ENCODE measurements around the gene SPG11. TPM values are rescaled to one million over a fixed set of nuclear protein-coding genes. Genes with fewer than 3 reads are reported as not detected.
"Not testable (repeated sequence)": the region's sequence is repeated elsewhere in the genome, so short reads cannot be mapped to it uniquely, and the experiment has no call there.

Gene SPG11
- total and polyA plus RNA-seq, 4 donors = 17.3 to 65.3 (median 31.3) TPM

DNA sequence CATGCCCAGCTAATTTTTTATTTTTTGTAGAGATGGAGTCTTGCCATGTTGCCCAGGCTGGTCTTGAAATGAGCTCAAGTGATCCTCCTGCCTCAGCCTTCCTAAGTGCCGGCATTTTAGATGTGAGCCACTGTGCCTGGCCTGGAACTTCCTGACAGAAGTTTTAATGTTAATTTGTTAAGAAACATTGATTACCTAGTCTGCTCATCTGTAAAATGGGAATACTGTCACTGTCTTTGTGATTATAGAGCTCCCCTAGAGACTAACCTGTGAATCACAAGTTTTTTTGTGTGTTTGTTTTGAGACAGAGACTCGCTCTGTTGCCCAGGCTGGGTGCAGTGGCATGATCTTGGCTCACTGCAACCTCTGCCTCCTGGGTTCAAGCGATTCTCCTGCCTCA is 130.8 kb downstream of the SPG11 start (continued):
- TF ChIP-seq, protein P1, sequence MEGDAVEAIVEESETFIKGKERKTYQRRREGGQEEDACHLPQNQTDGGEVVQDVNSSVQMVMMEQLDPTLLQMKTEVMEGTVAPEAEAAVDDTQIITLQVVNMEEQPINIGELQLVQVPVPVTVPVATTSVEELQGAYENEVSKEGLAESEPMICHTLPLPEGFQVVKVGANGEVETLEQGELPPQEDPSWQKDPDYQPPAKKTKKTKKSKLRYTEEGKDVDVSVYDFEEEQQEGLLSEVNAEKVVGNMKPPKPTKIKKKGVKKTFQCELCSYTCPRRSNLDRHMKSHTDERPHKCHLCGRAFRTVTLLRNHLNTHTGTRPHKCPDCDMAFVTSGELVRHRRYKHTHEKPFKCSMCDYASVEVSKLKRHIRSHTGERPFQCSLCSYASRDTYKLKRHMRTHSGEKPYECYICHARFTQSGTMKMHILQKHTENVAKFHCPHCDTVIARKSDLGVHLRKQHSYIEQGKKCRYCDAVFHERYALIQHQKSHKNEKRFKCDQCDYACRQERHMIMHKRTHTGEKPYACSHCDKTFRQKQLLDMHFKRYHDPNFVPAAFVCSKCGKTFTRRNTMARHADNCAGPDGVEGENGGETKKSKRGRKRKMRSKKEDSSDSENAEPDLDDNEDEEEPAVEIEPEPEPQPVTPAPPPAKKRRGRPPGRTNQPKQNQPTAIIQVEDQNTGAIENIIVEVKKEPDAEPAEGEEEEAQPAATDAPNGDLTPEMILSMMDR (IDR thresholded peaks at IDR 0.05; ENCODE audit: low read depth, low read length, missing input control) = no peak

DNA sequence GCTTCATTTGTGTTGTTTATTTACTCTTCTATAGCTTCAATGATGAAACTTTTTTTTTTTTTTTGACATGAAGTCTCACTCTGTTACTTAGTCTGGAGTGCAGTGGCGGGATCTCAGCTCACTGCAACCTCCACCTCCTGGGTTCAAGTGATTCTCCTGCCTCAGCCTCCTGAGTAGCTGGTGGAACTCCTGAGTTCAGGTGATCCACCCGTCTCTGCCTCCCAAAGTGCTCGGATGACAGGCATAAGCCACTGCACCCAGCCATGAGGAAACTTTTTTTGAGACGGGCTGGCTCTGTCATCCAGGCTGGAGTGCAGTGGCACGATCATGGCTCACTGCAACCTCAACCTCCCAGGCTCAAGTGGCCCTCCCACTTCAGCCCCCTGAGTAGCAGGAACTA is 131.2 kb downstream of the SPG11 start:
- peaks cover 3 to 11% (median 5%) of the 10 kb centered on the region in 4 donors for H3K4me1 ChIP-seq (ENCODE audit: control insufficient read depth in 4 of 4, insufficient read depth in 4 of 4, low read length in 3 of 4)
- H3K27ac ChIP-seq (ENCODE audit: low read depth in 1 of 2, low read length in 2 of 2); H3K27me3 ChIP-seq (ENCODE audit: control insufficient read depth in 4 of 4, insufficient read depth in 4 of 4, low read length in 3 of 4); H3K36me3 ChIP-seq (ENCODE audit: control insufficient read depth in 4 of 4, insufficient read depth in 3 of 4, low read depth in 1 of 4, low read length in 3 of 4); DNase-seq (ENCODE audit: low spot score); H3K9ac ChIP-seq (ENCODE audit: low read depth in 1 of 2, low read length in 2 of 2); H3K4me3 ChIP-seq (ENCODE audit: low read depth in 1 of 3, low read length in 3 of 3); H3K9me3 ChIP-seq (ENCODE audit: control insufficient read depth in 4 of 4, low read length in 3 of 4): not testable (repeated sequence)
- 94% methylated on average over 5 of the region's 5 CpGs for WGBS

DNA sequence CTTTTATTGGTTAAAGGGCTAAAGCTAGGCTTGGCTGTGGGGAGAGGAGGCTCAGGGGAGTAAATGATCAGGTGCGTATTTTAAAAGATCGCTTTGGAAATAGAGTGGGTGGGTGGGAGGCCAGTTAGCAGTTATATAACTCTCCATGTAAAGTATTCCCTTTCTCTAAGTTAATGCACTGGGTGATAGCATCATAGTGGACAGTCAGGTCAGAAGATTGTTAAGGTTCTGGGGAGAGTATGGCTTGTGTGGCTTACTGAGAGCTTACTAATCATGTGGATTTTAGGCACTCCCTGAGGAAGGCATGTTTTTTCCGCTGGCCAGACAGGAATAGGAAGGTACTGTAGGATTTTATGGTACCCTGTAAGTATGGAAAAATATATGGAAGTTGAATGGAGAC is 132.8 kb downstream of the SPG11 start:
- H3K9me3 ChIP-seq (ENCODE audit: control insufficient read depth in 4 of 4, low read length in 3 of 4) = no peaks in the 10 kb centered on the region
- WGBS = 97% methylated on average over 3 of the region's 3 CpGs
- peaks cover under 1 to 4% (median 2%) of the 10 kb centered on the region in 4 donors for H3K4me1 ChIP-seq (ENCODE audit: control insufficient read depth in 4 of 4, insufficient read depth in 4 of 4, low read length in 3 of 4)
- no peak for DNase-seq (ENCODE audit: low spot score)
- H3K27ac ChIP-seq (ENCODE audit: low read depth in 1 of 2, low read length in 2 of 2) = no peak overlapping the region
- peaks cover 0 to 11% (median 4%) of the 10 kb centered on the region in 4 donors for H3K36me3 ChIP-seq (ENCODE audit: control insufficient read depth in 4 of 4, insufficient read depth in 3 of 4, low read depth in 1 of 4, low read length in 3 of 4)
- H3K9ac ChIP-seq (ENCODE audit: low read depth in 1 of 2, low read length in 2 of 2) = no peak overlapping the region
- TF ChIP-seq FOXA2 (IDR thresholded peaks at IDR 0.05) = no peak
- TF ChIP-seq FOXA1 (IDR thresholded peaks at IDR 0.05) = no peak
- TF ChIP-seq NR2F2 (IDR thresholded peaks at IDR 0.05) = no peak
- TF ChIP-seq, protein P2, sequence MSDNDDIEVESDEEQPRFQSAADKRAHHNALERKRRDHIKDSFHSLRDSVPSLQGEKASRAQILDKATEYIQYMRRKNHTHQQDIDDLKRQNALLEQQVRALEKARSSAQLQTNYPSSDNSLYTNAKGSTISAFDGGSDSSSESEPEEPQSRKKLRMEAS (IDR thresholded peaks at IDR 0.05) = no peak
- TF ChIP-seq, protein P3, sequence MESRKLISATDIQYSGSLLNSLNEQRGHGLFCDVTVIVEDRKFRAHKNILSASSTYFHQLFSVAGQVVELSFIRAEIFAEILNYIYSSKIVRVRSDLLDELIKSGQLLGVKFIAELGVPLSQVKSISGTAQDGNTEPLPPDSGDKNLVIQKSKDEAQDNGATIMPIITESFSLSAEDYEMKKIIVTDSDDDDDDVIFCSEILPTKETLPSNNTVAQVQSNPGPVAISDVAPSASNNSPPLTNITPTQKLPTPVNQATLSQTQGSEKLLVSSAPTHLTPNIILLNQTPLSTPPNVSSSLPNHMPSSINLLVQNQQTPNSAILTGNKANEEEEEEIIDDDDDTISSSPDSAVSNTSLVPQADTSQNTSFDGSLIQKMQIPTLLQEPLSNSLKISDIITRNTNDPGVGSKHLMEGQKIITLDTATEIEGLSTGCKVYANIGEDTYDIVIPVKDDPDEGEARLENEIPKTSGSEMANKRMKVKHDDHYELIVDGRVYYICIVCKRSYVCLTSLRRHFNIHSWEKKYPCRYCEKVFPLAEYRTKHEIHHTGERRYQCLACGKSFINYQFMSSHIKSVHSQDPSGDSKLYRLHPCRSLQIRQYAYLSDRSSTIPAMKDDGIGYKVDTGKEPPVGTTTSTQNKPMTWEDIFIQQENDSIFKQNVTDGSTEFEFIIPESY (IDR thresholded peaks at IDR 0.05) = no peak
- no peak for TF ChIP-seq GABPA (IDR thresholded peaks at IDR 0.05 in 1 of 2, conservative IDR thresholded peaks at IDR 0.05 in 1 of 2)
- TF ChIP-seq, protein P1 (IDR thresholded peaks at IDR 0.05; ENCODE audit: low read depth, low read length, missing input control) = no peak
- TF ChIP-seq RAD21 (IDR thresholded peaks at IDR 0.05) = no peak
- no peak for TF ChIP-seq EGR1 (IDR thresholded peaks at IDR 0.05; ENCODE audit: low read depth in 2 of 2)
- no peak for TF ChIP-seq TAF1 (conservative IDR thresholded peaks at IDR 0.05)
- no peak for TF ChIP-seq SP1 (IDR thresholded peaks at IDR 0.05)
- TF ChIP-seq HNF4G (IDR thresholded peaks at IDR 0.05) = no peak
- no peak for TF ChIP-seq JUND (IDR thresholded peaks at IDR 0.05)
- no peak for TF ChIP-seq RXRA (IDR thresholded peaks at IDR 0.05)
- TF ChIP-seq, protein P4, sequence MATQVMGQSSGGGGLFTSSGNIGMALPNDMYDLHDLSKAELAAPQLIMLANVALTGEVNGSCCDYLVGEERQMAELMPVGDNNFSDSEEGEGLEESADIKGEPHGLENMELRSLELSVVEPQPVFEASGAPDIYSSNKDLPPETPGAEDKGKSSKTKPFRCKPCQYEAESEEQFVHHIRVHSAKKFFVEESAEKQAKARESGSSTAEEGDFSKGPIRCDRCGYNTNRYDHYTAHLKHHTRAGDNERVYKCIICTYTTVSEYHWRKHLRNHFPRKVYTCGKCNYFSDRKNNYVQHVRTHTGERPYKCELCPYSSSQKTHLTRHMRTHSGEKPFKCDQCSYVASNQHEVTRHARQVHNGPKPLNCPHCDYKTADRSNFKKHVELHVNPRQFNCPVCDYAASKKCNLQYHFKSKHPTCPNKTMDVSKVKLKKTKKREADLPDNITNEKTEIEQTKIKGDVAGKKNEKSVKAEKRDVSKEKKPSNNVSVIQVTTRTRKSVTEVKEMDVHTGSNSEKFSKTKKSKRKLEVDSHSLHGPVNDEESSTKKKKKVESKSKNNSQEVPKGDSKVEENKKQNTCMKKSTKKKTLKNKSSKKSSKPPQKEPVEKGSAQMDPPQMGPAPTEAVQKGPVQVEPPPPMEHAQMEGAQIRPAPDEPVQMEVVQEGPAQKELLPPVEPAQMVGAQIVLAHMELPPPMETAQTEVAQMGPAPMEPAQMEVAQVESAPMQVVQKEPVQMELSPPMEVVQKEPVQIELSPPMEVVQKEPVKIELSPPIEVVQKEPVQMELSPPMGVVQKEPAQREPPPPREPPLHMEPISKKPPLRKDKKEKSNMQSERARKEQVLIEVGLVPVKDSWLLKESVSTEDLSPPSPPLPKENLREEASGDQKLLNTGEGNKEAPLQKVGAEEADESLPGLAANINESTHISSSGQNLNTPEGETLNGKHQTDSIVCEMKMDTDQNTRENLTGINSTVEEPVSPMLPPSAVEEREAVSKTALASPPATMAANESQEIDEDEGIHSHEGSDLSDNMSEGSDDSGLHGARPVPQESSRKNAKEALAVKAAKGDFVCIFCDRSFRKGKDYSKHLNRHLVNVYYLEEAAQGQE (IDR thresholded peaks at IDR 0.05) = no peak
- TF ChIP-seq YY1 (IDR thresholded peaks at IDR 0.05) = no peak
- TF ChIP-seq HNF4A (conservative IDR thresholded peaks at IDR 0.05) = no peak
- TF ChIP-seq, protein P5, sequence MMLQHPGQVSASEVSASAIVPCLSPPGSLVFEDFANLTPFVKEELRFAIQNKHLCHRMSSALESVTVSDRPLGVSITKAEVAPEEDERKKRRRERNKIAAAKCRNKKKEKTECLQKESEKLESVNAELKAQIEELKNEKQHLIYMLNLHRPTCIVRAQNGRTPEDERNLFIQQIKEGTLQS (IDR thresholded peaks at IDR 0.05) = no peak
- H3K27me3 ChIP-seq (ENCODE audit: control insufficient read depth in 4 of 4, insufficient read depth in 4 of 4, low read length in 3 of 4) = no peaks in the 10 kb centered on the region
- H3K4me3 ChIP-seq (ENCODE audit: low read depth in 1 of 3, low read length in 3 of 3) = no peak overlapping the region
